Liver (tissue), 9 donors: ENCODE measurements around the gene CHCT1. TPM values are rescaled to one million over a fixed set of nuclear protein-coding genes. Genes with fewer than 3 reads are reported as not detected.

Source experiments
- DNase-seq: peaks from one replicate; pipeline ENCODE4 v3.0.0-alpha.2; 2017; ENCODE audit warnings: low spot score
- H3K27ac ChIP-seq, 2 donors: one replicate each; pipeline ENCODE4 v1.7.0; 2013; ENCODE audit warnings: inconsistent platforms in 2 of 2, low read length in 2 of 2, control low read depth in 1 of 2, low read depth in 1 of 2, mild to moderate bottlenecking in 1 of 2
- H3K27me3 ChIP-seq, 4 donors: one replicate each; pipeline versions ENCODE4 v1.6.1 to v1.7.0; 2013; ENCODE audit warnings: low read length in 3 of 4, inconsistent platforms in 1 of 4, mild to moderate bottlenecking in 1 of 4, moderate library complexity in 1 of 4; ENCODE audit not compliant: control insufficient read depth in 4 of 4, insufficient read depth in 4 of 4
- H3K36me3 ChIP-seq, 4 donors: one replicate each; pipeline versions ENCODE4 v1.6.1 to v1.7.0; 2013; ENCODE audit warnings: low read length in 3 of 4, mild to moderate bottlenecking in 3 of 4, low read depth in 1 of 4, moderate library complexity in 1 of 4; ENCODE audit not compliant: control insufficient read depth in 4 of 4, insufficient read depth in 3 of 4
- H3K4me1 ChIP-seq, 4 donors: one replicate each; pipeline versions ENCODE4 v1.6.1 to v1.7.0; 2013; ENCODE audit warnings: low read length in 3 of 4, mild to moderate bottlenecking in 3 of 4, moderate library complexity in 1 of 4; ENCODE audit not compliant: control insufficient read depth in 4 of 4, insufficient read depth in 4 of 4
- H3K4me3 ChIP-seq, 3 donors: one replicate each; pipeline versions ENCODE4 v1.6.1 to v1.7.0; 2013; ENCODE audit warnings: low read length in 3 of 3, control low read depth in 1 of 3, low read depth in 1 of 3, mild to moderate bottlenecking in 1 of 3
- H3K9ac ChIP-seq, 2 donors: one replicate each; pipeline ENCODE4 v1.7.0; 2013; ENCODE audit warnings: low read length in 2 of 2, mild to moderate bottlenecking in 2 of 2, moderate library complexity in 2 of 2, control low read depth in 1 of 2, low read depth in 1 of 2
- H3K9me3 ChIP-seq, 4 donors: one replicate each; pipeline versions ENCODE4 v1.6.1 to v1.7.0; 2013; ENCODE audit warnings: low read length in 3 of 4; ENCODE audit not compliant: control insufficient read depth in 4 of 4
- ATF3 ChIP-seq: IDR thresholded peaks from 2 replicates; pipeline ENCODE4 v1.6.1; 2016; ENCODE audit warnings: antibody characterized with exemption
- CTCF ChIP-seq: fragments of 150-350 bp; IDR thresholded peaks from 2 replicates; pipeline ENCODE4 v1.5.1; 2017; ENCODE audit warnings: improper control_type of control experiment, low read depth, low read length; ENCODE audit not compliant: missing input control
- FOXA1 ChIP-seq: IDR thresholded peaks from 2 replicates; pipeline ENCODE4 v1.6.1; 2016; ENCODE audit warnings: antibody characterized with exemption
- FOXA2 ChIP-seq: IDR thresholded peaks from 2 replicates; pipeline ENCODE4 v1.6.1; 2016; ENCODE audit warnings: antibody characterized with exemption
- HNF4A ChIP-seq, 2 donors: conservative IDR thresholded peaks; 2 replicates each; pipeline ENCODE4 v1.6.1; 2016; ENCODE audit warnings: antibody characterized with exemption in 2 of 2, mild to moderate bottlenecking in 2 of 2
- REST ChIP-seq: IDR thresholded peaks from 2 replicates; pipeline ENCODE4 v1.6.1; 2016; ENCODE audit warnings: antibody characterized with exemption, mild to moderate bottlenecking
- SP1 ChIP-seq: IDR thresholded peaks from 2 replicates; pipeline ENCODE4 v1.6.1; 2018; ENCODE audit warnings: antibody characterized with exemption, mild to moderate bottlenecking
- TAF1 ChIP-seq: conservative IDR thresholded peaks from 2 replicates; pipeline ENCODE4 v1.6.1; 2016; ENCODE audit warnings: antibody characterized with exemption, mild to moderate bottlenecking
- YY1 ChIP-seq: IDR thresholded peaks from 2 replicates; pipeline ENCODE4 v1.6.1; 2016; ENCODE audit warnings: antibody characterized with exemption, mild to moderate bottlenecking
- WGBS: extraction: QIAGEN DNeasy Blood & Tissue Kit; methylation state at CpG from one replicate; pipeline ENCODE4 v1.1.7; 2013; 5-methylcytosine and 5-hydroxymethylcytosine counted together
- polyA plus RNA-seq, 2 donors: library from polyadenylated mRNA; stranded (reverse) in 1 of 2; unstranded in 1 of 2; fragments of 200-250 nt in 1 of 2; fragments of >200 nt in 1 of 2; fragmentation: Nextera tagmentation in 1 of 2; extraction: Ambion mirVana in 1 of 2; gene quantifications; one replicate each; pipeline versions ENCODE4 v1.2.1 to v1.2.3, GENCODE V29; 2013 to 2015
- total RNA-seq, 2 donors: library from RNA; depleted of rRNA; stranded (reverse); fragments of >200 nt; gene quantifications; one replicate each; pipeline ENCODE4 v1.2.3, GENCODE V29; 2014
- donor health status: healthy.
- donor health status: healthy.
- donor health status: healthy.
- donor health status: healthy.
- donor health status: healthy.

CHCT1 gene
- total and polyA plus RNA-seq, 4 donors: not detected

- TF ChIP-seq YY1 (no peak), REST (no peak), TAF1 (no peak), FOXA2 (no peak), CTCF (no peak)
- Histone ChIP-seq H3K27me3 (no peaks in the 10 kb centered on the region), H3K27ac (no peak overlapping the region), H3K4me1 (peaks cover 0 to 6% (median 0%) of the 10 kb centered on the region in 4 donors), H3K36me3 (peaks cover 5 to 35% (median 23%) of the 10 kb centered on the region in 4 donors), H3K9ac (no peak overlapping the region), H3K4me3 (no peak overlapping the region), H3K9me3 (no peaks in the 10 kb centered on the region)
- 98% methylated on average over 2 of the region's 2 CpGs for WGBS
- DNase-seq: no peak
These were observed 34.9 kb downstream of the CHCT1 start for GRCh38 chr17:60457148-60457547.

GRCh38 chr17:60461584-60461983 is 39.3 kb downstream of the CHCT1 start:
- Histone ChIP-seq H3K4me3 (no peak overlapping the region), H3K9ac (no peak overlapping the region), H3K9me3 (no peaks in the 10 kb centered on the region), H3K27ac (no peak overlapping the region), H3K36me3 (peaks cover 5 to 39% (median 26%) of the 10 kb centered on the region in 4 donors), H3K27me3 (no peaks in the 10 kb centered on the region), H3K4me1 (peaks cover 0 to 14% (median 2%) of the 10 kb centered on the region in 4 donors)
- DNase-seq: no peak
- 61% methylated on average over 1 of the region's 1 CpG for WGBS
- TF ChIP-seq ATF3: peak; percentile 25
- no peak for TF ChIP-seq FOXA2

GRCh38 chr17:60463157-60463835 is 41.0 kb downstream of the CHCT1 start:
- Histone ChIP-seq H3K36me3 (peaks cover 6 to 35% (median 24%) of the 10 kb centered on the region in 4 donors), H3K27ac (peak overlapping the region in 1 of 2 donors; percentile 20), H3K9me3 (no peaks in the 10 kb centered on the region), H3K9ac (no peak overlapping the region), H3K4me1 (peaks cover 0 to 14% (median 2%) of the 10 kb centered on the region in 4 donors), H3K4me3 (no peak overlapping the region), H3K27me3 (no peaks in the 10 kb centered on the region)
- TF ChIP-seq FOXA2 (no peak), HNF4A (conservative IDR thresholded peaks at IDR 0.05) (peak; percentile 51 to 52), SP1 (peak; percentile 28), FOXA1 (no peak)
- DNase-seq: no peak
- 70% methylated on average over 4 of the region's 4 CpGs for WGBS
